Measurements from ENCODE around the gene GPR142. TPM values are rescaled to one million over a fixed set of nuclear protein-coding genes. Genes with fewer than 3 reads are reported as not detected.
A peak's percentile ranks its signal among the peaks of the same experiment; 100 is the strongest.

GPR142 gene
- total RNA-seq, 6 donors from 2014 or later = 0.27 TPM; not detected in 5

DNA sequence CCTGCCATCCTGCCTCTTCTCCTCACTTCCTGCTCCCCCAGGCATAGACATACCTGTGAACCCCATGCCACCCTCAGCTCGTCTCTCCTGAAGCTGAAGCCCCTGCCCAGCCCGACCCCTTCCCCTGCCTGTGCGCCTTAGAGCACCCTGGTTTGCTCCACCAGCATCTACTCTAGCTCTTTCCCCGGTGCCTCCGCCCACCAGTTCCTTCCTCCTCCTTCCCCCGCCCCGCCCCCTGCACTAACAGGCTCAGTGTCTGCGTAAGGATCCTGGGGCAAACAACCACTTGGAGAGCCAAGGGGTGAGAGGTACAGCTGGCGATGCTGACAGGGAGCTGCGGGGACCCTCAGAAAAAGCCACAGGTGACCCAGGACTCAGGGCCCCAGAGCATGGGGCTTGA, 1.9 kb downstream of the GPR142 start:
- TF ChIP-seq EP300 (IDR thresholded peaks at IDR 0.05) (no peak), POLR2AphosphoS5 (IDR thresholded peaks at IDR 0.05) (no peak), POLR2A (IDR thresholded peaks at IDR 0.05) (no peak)
- TF ChIP-seq, protein P1, sequence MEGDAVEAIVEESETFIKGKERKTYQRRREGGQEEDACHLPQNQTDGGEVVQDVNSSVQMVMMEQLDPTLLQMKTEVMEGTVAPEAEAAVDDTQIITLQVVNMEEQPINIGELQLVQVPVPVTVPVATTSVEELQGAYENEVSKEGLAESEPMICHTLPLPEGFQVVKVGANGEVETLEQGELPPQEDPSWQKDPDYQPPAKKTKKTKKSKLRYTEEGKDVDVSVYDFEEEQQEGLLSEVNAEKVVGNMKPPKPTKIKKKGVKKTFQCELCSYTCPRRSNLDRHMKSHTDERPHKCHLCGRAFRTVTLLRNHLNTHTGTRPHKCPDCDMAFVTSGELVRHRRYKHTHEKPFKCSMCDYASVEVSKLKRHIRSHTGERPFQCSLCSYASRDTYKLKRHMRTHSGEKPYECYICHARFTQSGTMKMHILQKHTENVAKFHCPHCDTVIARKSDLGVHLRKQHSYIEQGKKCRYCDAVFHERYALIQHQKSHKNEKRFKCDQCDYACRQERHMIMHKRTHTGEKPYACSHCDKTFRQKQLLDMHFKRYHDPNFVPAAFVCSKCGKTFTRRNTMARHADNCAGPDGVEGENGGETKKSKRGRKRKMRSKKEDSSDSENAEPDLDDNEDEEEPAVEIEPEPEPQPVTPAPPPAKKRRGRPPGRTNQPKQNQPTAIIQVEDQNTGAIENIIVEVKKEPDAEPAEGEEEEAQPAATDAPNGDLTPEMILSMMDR (IDR thresholded peaks at IDR 0.05) = no peak
- Histone ChIP-seq H3K9me3 (no peaks in the 10 kb centered on the region), H3K4me1 (peaks cover 5 to 17% (median 7%) of the 10 kb centered on the region in 4 donors), H3K27ac (no peak overlapping the region), H3K36me3 (no peaks in the 10 kb centered on the region), H3K4me3 (no peak overlapping the region), H3K27me3 (peaks cover 0 to 3% (median 0%) of the 10 kb centered on the region in 4 donors)
- ATAC-seq (ENCODE audit: low FRiP score in 2 of 2) (peak in 1 of 2 donors; percentile 69), DNase-seq (peak in 1 of 2 donors; percentile 54)
- WGBS, 2 donors = 17 to 21% methylated on average over 10 of the region's 10 CpGs

DNA sequence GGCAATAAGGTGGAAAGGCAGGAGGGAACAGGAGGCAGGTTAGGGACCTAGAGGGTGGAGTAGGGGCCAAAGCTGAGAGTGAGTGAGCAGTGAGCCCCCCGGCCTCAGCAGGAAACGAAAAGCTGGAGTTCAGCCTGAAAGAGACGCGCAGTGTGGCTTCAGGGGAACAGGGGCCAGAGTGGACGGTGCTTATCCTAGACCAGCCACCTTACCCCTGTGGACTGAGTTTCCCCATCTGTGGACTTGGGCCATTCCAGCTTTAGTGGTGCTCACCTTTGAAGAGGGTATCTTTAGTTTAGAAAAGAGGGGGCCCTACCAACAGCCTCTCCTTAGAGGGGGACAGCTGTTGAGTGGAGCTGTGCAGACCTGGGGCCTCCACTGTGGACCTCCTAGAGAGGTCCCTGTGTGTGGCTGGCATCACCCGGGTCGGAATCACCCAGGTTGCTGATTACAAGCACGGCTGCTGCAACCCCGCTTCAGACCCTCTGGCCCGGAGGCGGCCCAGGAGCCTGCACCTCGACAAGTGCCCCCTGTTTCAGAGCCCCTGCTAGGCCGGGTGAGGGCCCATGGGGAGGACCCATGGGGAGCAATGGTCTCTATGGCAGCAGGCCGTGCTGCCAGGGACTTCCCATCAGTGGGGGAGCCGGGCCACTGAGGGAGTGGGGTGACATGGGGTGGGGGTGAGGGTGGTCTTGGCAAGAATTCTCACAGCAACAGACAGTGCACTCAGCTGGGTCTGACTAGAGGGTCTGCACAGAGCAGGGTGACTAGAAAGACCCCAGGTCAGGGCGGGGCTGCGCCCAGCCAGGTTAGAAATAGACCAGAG, 2.6 kb downstream of the GPR142 start:
- no peak overlapping the region for H3K4me3 ChIP-seq
- H3K4me1 ChIP-seq = peaks cover 5 to 17% (median 7%) of the 10 kb centered on the region in 4 donors
- 89 to 91% methylated on average over 8 to 9 of the region's 17 CpGs for WGBS, 2 donors
- TF ChIP-seq EP300 (IDR thresholded peaks at IDR 0.05) (no peak), POLR2A (IDR thresholded peaks at IDR 0.05) (no peak), POLR2AphosphoS5 (IDR thresholded peaks at IDR 0.05) (no peak)
- TF ChIP-seq, protein P1 (IDR thresholded peaks at IDR 0.05) = no peak
- H3K27me3 ChIP-seq = peaks cover 0 to 3% (median 0%) of the 10 kb centered on the region in 4 donors
- ATAC-seq (ENCODE audit: low FRiP score in 2 of 2) = no peak
- no peak overlapping the region for H3K27ac ChIP-seq
- DNase-seq = no peak
- no peaks in the 10 kb centered on the region for H3K36me3 ChIP-seq
- no peaks in the 10 kb centered on the region for H3K9me3 ChIP-seq

DNA sequence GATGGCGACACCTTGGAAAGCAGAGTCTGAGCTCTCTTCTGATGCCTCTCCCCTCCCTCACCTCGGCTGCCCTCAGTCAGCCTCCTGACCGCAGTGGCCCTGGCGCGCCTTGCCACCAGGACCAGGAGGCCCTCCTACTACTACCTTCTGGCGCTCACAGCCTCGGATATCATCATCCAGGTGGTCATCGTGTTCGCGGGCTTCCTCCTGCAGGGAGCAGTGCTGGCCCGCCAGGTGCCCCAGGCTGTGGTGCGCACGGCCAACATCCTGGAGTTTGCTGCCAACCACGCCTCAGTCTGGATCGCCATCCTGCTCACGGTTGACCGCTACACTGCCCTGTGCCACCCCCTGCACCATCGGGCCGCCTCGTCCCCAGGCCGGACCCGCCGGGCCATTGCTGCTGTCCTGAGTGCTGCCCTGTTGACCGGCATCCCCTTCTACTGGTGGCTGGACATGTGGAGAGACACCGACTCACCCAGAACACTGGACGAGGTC, 4.4 kb downstream of the GPR142 start:
- H3K36me3 ChIP-seq = no peaks in the 10 kb centered on the region
- TF ChIP-seq, protein P1 (IDR thresholded peaks at IDR 0.05) = no peak
- TF ChIP-seq POLR2AphosphoS5 (IDR thresholded peaks at IDR 0.05) (no peak), POLR2A (IDR thresholded peaks at IDR 0.05) (no peak), EP300 (IDR thresholded peaks at IDR 0.05) (no peak)
- no peak overlapping the region for H3K4me3 ChIP-seq
- peaks cover 5 to 17% (median 7%) of the 10 kb centered on the region in 4 donors for H3K4me1 ChIP-seq
- WGBS, 2 donors = 81 to 91% methylated on average over 4 to 26 of the region's 26 CpGs
- no peak for DNase-seq
- H3K27ac ChIP-seq = no peak overlapping the region
- H3K27me3 ChIP-seq = peaks cover 0 to 3% (median 0%) of the 10 kb centered on the region in 4 donors
- no peaks in the 10 kb centered on the region for H3K9me3 ChIP-seq
- ATAC-seq (ENCODE audit: low FRiP score in 2 of 2) = no peak

DNA sequence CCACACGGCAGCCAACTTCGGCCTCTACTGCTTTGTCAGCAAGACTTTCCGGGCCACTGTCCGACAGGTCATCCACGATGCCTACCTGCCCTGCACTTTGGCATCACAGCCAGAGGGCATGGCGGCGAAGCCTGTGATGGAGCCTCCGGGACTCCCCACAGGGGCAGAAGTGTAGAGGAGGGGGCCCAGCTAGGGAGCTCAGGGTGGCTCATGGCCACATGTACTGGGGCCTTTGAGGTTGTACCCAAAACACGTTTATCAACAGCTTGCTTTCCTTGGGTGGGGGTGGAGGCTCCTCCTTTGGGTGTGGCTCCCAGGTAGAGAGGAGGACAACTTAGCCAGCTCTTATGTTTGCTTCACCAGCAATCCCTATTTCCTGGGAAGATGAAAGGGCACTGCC, 5.1 kb downstream of the GPR142 start:
- TF ChIP-seq POLR2A (IDR thresholded peaks at IDR 0.05) = no peak
- TF ChIP-seq POLR2AphosphoS5 (IDR thresholded peaks at IDR 0.05) = no peak
- TF ChIP-seq, protein P1 (IDR thresholded peaks at IDR 0.05) = no peak
- TF ChIP-seq EP300 (IDR thresholded peaks at IDR 0.05) = no peak
- DNase-seq (no peak), ATAC-seq (ENCODE audit: low FRiP score in 2 of 2) (no peak)
- Histone ChIP-seq H3K4me3 (no peak overlapping the region), H3K9me3 (no peaks in the 10 kb centered on the region), H3K4me1 (peaks cover 5 to 17% (median 7%) of the 10 kb centered on the region in 4 donors), H3K27me3 (peaks cover 0 to 1% (median 0%) of the 10 kb centered on the region in 4 donors), H3K36me3 (no peaks in the 10 kb centered on the region), H3K27ac (no peak overlapping the region)
- 92 to 100% methylated on average over 3 to 9 of the region's 9 CpGs for WGBS, 2 donors
